ENCODE measurements around the gene GAL3ST3. TPM values are rescaled to one million over a fixed set of nuclear protein-coding genes. Genes with fewer than 3 reads are reported as not detected.

GAL3ST3 gene, protein sequence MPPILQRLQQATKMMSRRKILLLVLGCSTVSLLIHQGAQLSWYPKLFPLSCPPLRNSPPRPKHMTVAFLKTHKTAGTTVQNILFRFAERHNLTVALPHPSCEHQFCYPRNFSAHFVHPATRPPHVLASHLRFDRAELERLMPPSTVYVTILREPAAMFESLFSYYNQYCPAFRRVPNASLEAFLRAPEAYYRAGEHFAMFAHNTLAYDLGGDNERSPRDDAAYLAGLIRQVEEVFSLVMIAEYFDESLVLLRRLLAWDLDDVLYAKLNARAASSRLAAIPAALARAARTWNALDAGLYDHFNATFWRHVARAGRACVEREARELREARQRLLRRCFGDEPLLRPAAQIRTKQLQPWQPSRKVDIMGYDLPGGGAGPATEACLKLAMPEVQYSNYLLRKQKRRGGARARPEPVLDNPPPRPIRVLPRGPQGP
- not detected in 5 replicates for total RNA-seq (2022; extraction: Qiagen RNA extraction; ENCODE audit: low read depth)

DNA sequence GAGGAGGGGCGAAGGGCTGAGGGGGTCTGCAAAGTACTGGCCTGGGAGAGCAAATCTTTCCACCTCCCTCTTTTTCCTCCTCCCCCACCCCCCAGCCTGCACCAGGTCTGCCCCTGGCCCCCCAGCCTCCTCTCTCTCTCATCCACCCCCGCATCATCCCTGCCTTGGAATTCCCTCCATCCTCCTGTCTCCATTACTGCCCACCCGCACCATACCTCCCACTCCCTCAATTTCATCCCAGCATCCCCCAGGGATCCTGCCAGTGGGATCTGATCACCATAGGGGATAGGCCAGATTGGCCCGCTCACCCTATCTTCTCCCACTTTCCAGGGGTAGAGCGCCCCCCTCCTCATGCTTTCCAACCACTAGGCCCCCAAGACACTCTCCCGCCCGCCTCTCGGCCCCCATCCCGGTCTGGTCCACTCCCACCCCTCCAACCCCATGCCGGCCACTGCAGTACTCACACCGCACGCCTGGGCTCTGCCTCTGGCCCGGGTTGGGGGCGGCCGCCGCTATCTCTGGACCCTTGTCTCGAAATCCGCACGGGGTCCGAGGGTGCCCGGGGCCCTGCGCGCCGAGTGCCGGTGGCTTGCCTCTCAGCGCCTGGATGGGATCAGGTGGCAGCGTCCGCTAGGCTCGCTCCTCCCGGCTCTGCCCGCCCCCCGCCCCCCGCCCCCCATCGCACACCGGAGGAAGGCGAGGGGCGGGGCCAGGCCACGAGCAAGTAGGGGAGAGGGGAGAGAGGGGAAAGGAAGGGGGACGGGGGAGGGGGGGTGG, at the start of gene GAL3ST3:
GAL3ST3 (minus strand) TSS at position 615 of the 777 bp plus-strand sequence. CDS start 3,746 bp downstream, outside the sequence.

DNA sequence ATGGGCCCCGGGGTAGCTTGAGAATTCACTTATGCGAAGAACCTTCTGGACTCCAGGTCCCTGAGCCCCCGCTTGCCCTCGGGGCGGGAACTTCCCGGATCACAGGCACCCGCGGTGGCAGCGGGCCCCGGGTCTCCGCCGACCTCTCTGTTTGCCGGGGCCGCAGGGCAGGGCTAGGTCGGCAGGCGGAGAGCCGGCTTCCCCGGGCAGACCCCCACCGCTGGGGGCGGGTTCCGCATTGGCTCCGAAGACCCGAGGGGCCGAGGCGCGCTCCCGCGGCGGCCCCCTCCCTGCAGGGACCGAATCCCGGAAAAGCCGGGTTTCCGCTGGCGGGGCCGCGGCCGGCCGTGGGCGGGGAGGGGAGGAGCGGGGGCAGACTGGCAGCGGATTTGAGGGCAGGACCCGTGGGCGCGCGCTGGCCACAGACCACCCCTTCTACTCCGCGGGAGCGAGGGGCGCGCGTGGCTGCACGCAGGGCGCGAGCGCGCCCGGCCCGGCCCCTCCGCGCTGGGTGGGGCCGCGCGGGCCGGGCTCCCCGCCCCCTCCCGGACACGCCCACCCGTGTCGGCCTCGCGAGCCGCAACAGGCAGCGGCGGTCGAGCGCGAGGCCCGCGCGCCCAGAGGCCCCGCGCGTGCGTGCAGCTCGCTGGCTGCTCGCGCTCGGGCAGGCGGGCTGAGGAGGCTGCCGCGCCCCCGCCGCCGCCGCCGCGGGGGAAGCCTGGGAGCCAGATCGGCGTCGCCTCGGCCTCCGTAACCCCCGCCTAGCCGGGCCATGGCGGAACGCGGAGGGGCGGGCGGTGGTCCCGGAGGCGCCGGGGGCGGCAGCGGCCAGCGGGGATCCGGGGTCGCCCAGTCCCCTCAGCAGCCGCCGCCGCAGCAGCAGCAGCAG, 21.0 kb upstream of the GAL3ST3 start, which contains the start of gene PACS1:
PACS1 (plus strand) TSS at position 558 of the 889 bp plus-strand sequence; CDS start at position 773, 215 bp downstream.

DNA sequence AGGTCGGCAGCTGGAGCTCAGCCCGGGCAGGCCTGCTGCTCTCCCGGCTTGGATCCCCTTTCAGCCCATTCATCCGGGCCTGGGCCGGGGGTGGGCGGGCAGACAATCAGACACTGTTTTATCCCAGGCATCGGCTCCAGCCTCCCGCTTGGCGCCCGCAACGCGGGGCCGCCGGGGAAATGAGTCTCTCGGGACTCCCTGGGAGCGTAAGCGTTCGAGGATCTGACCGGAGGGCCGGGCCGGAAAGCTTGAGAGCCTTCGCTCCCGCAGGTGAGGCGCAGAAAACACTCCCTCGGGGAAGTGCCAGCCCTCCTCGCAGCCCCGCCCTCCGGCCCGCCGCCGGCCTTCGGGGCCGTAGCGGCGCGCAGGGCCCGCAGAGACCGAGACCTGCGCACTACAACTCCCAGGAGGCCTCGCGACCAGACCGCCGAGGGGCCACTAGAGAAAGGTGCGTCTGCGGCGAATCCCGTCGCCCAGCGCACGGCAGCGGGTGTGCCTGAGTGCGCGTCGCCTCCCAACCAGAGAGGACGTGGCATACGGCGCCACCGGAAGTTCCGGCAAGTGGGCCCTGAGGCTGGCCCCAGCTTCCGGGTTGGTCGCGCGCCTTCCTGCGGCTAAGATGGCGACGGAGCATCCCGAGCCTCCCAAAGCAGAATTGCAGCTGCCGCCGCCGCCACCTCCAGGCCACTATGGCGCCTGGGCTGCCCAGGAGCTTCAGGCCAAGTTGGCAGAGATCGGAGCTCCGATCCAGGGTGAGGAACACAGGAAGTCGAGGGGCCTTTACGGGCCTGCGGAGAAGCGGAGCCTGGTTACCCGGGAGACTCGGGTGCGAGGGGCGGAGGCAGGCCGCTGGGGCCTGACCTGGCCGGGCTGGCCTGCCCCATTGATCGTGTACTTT, 3.1 kb upstream of the GAL3ST3 start, which contains the start of gene SF3B2:
SF3B2 (plus strand) TSS at position 599 of the 898 bp plus-strand sequence; CDS start at position 620, 21 bp downstream.

DNA sequence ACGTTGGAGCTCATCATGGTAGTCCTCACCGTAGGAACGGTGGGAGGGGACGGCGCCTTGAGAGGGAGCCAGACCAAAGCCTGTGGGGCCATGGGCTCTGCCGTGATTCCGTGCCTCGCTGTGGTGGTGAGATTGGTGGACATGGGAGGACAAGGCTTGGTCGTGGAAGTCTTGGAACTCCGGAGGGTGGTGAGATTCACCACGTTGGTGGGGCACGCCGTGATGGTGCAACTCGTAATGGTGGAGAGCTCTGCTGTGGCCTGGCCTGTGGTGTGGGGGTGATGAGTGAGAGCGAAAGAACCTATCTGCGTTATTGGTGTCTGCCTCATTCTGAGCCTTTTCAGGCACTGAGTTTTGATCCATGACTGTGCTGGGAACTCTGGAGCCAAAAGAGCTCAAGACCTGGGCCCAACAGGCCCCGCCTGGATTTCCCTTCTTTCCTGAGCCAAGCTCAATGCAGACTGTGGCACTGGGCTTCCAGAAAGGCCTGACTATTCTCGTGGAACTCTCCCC, 22.9 kb downstream of the GAL3ST3 start, which contains the start of gene CATSPER1:
CATSPER1 (minus strand) TSS at position 463 of the 513 bp plus-strand sequence; CDS start at position 363, 100 bp downstream.

DNA sequence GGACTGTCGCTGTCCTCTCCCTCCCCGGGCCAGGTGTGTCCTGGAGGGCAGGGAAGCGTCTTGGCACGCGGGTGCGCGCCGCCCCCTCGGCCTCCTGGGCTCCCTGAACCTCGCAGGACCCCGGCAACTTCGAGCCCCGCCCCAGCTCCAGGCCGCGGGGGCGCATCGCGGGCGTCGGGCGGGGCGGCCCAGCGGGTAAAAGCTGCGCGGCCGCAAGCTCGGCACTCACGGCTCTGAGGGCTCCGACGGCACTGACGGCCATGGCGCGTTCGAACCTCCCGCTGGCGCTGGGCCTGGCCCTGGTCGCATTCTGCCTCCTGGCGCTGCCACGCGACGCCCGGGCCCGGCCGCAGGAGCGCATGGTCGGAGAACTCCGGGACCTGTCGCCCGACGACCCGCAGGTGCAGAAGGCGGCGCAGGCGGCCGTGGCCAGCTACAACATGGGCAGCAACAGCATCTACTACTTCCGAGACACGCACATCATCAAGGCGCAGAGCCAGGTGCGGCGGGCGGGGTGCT, 37.1 kb downstream of the GAL3ST3 start, which contains the start of gene CST6:
CST6 (plus strand) TSS at position 224 of the 519 bp plus-strand sequence; CDS start at position 261, 37 bp downstream.

DNA sequence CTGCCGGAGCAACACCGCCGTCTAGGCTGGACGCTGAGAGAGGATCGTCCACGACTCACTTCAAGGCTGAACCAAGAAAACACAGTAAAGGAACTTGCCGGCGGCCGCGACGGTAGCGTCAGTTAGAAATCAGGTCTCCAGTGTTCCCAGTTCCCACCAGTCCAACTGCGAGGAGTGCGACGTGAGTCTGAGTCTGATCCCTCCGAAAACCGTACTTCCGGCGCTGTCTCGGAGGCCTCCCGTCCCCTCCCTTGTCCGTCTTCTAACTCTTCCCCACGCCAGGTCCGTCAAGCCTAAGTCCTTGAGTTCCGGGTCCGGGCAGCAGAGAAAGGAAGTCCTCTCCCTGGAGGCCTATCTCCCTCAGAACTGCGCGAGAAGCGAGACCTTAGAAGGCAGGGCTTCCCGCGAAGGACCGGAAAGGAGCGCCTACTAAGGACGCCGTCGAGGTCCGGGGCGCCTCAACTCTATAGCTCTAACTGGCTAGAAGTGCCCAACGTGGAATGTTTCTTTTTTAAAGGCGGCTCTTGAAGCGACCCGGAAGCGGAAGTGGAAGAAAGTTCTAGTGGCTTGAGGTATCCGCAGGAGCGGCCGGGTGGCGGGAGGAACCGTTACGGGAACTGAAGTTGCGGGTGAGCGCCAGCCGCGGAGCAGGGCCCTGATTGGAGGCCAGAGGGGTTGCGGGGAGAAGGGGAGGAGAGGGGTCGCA, 46.9 kb downstream of the GAL3ST3 start, which contains the start of the genes BANF1 and EIF1AD:
BANF1 (plus strand) TSS at position 562 of the 706 bp plus-strand sequence. CDS start 748 bp downstream, outside the sequence.
EIF1AD (minus strand) TSS at position 216 of the 706 bp plus-strand sequence. CDS start 1,768 bp downstream, outside the sequence.

Other genes starting within 250 kb of the GAL3ST3 start
- gene SNX32, start 215.2 kb downstream of the GAL3ST3 start, total RNA-seq (2022; extraction: Qiagen RNA extraction; ENCODE audit: low read depth): 0.05 to 0.08 TPM (median 0.07 TPM) in 3 of 5 replicates, not detected in the others
- gene CFL1, start 191.0 kb downstream of the GAL3ST3 start, total RNA-seq (2022; extraction: Qiagen RNA extraction; ENCODE audit: low read depth): 1,820 to 2,323 TPM (median 2,200 TPM) in 5 replicates
- 20.1 to 33.6 TPM (median 29.6 TPM) in 5 replicates for gene MUS81, start 188.7 kb downstream of the GAL3ST3 start, total RNA-seq (2022; extraction: Qiagen RNA extraction; ENCODE audit: low read depth)
- 0.64 to 1.2 TPM (median 1.1 TPM) in 5 replicates for gene EFEMP2, start 176.4 kb downstream of the GAL3ST3 start, total RNA-seq (2022; extraction: Qiagen RNA extraction; ENCODE audit: low read depth)
- gene CTSW, start 169.3 kb downstream of the GAL3ST3 start, total RNA-seq (2022; extraction: Qiagen RNA extraction; ENCODE audit: low read depth): 0.09 to 0.10 TPM in 2 of 5 replicates, not detected in the others
- 73.7 to 85.9 TPM (median 84.2 TPM) in 5 replicates for gene FIBP, start 160.7 kb downstream of the GAL3ST3 start, total RNA-seq (2022; extraction: Qiagen RNA extraction; ENCODE audit: low read depth)
- 30.0 to 43.4 TPM (median 41.9 TPM) in 5 replicates for gene CCDC85B, start 158.5 kb downstream of the GAL3ST3 start, total RNA-seq (2022; extraction: Qiagen RNA extraction; ENCODE audit: low read depth)
- 125 to 190 TPM (median 143 TPM) in 5 replicates for gene FOSL1, start 148.8 kb downstream of the GAL3ST3 start, total RNA-seq (2022; extraction: Qiagen RNA extraction; ENCODE audit: low read depth)
- gene C11orf68, start 130.1 kb downstream of the GAL3ST3 start, total RNA-seq (2022; extraction: Qiagen RNA extraction; ENCODE audit: low read depth): 32.7 to 44.7 TPM (median 43.0 TPM) in 5 replicates
- gene DRAP1, start 129.7 kb downstream of the GAL3ST3 start, total RNA-seq (2022; extraction: Qiagen RNA extraction; ENCODE audit: low read depth): 183 to 254 TPM (median 197 TPM) in 5 replicates
- gene TSGA10IP, start 103.7 kb downstream of the GAL3ST3 start, total RNA-seq (2022; extraction: Qiagen RNA extraction; ENCODE audit: low read depth): not detected in 5 replicates
- 47.0 to 61.7 TPM (median 60.4 TPM) in 5 replicates for gene SART1, start 87.4 kb downstream of the GAL3ST3 start, total RNA-seq (2022; extraction: Qiagen RNA extraction; ENCODE audit: low read depth)
- 37.7 to 47.7 TPM (median 40.1 TPM) in 5 replicates for gene EIF1AD, start 47.0 kb downstream of the GAL3ST3 start, total RNA-seq (2022; extraction: Qiagen RNA extraction; ENCODE audit: low read depth)
- 358 to 512 TPM (median 465 TPM) in 5 replicates for gene BANF1, start 46.7 kb downstream of the GAL3ST3 start, total RNA-seq (2022; extraction: Qiagen RNA extraction; ENCODE audit: low read depth)
- not detected in 5 replicates for gene CST6, start 37.2 kb downstream of the GAL3ST3 start, total RNA-seq (2022; extraction: Qiagen RNA extraction; ENCODE audit: low read depth)
- gene CATSPER1, start 22.7 kb downstream of the GAL3ST3 start, total RNA-seq (2022; extraction: Qiagen RNA extraction; ENCODE audit: low read depth): 0.89 to 1.8 TPM (median 1.5 TPM) in 5 replicates
- gene SF3B2, start 3.2 kb upstream of the GAL3ST3 start, total RNA-seq (2022; extraction: Qiagen RNA extraction; ENCODE audit: low read depth): 167 to 176 TPM (median 170 TPM) in 5 replicates
- gene PACS1, start 21.1 kb upstream of the GAL3ST3 start, total RNA-seq (2022; extraction: Qiagen RNA extraction; ENCODE audit: low read depth): 55.6 to 82.5 TPM (median 76.9 TPM) in 5 replicates
- 39.5 to 45.3 TPM (median 41.9 TPM) in 5 replicates for gene KLC2, start 208.5 kb upstream of the GAL3ST3 start, total RNA-seq (2022; extraction: Qiagen RNA extraction; ENCODE audit: low read depth)
- 120 to 147 TPM (median 144 TPM) in 5 replicates for gene RAB1B, start 219.5 kb upstream of the GAL3ST3 start, total RNA-seq (2022; extraction: Qiagen RNA extraction; ENCODE audit: low read depth)
- 1.7 to 2.4 TPM (median 2.4 TPM) in 5 replicates for gene CNIH2, start 229.0 kb upstream of the GAL3ST3 start, total RNA-seq (2022; extraction: Qiagen RNA extraction; ENCODE audit: low read depth)
- gene YIF1A, start 240.0 kb upstream of the GAL3ST3 start, total RNA-seq (2022; extraction: Qiagen RNA extraction; ENCODE audit: low read depth): 96.1 to 128 TPM (median 120 TPM) in 5 replicates
- gene TMEM151A, start 242.7 kb upstream of the GAL3ST3 start, total RNA-seq (2022; extraction: Qiagen RNA extraction; ENCODE audit: low read depth): 2.2 to 4.0 TPM (median 3.7 TPM) in 5 replicates

Data from A549 treated with GW870086 at 1 μM for 4 hours (cell line).